T47D (cell line): ENCODE measurements around the gene DYRK2.
"Not testable (repeated sequence)": the region's sequence is repeated elsewhere in the genome, so short reads cannot be mapped to it uniquely, and the experiment has no call there.

Experiments
- DNase-seq, 2 experiments: peaks; one replicate each; pipeline versions ENCODE4 v3.0.0 to v3.0.0-alpha.2; 2011 to 2012; ENCODE audit warnings: low read depth in 1 of 2, low spot score in 1 of 2
- JUND ChIP-seq: IDR thresholded peaks from 2 replicates; pipeline ENCODE4 v1.6.1; 2012; ENCODE audit warnings: low read depth
- in situ Hi-C: cut with HindIII; loops from 2 replicates; pipeline ENCODE4 v1.10.0; 2016; ENCODE audit warnings: low sequenced_read_pairs, low pct_unique_long_range_greater_than_20kb

The DYRK2 gene

GRCh38 chr12:67667276-67668073, 18.9 kb downstream of the DYRK2 start:
- TF ChIP-seq JUND, result no peak
- DNase-seq, result no peak
- in situ Hi-C loops, result no loop called here

- in situ Hi-C loops, result no loop called here
- TF ChIP-seq JUND, result no peak
- no peak for DNase-seq
These were observed 20.8 kb downstream of the DYRK2 start for GRCh38 chr12:67669217-67669933.

- no peak for TF ChIP-seq JUND
- in situ Hi-C loops, result no loop called here
- peak in 1 of 2 experiments; percentile 15 for DNase-seq
These were observed 21.5 kb downstream of the DYRK2 start for GRCh38 chr12:67669934-67670631.

- TF ChIP-seq JUND, result no peak
- no peak for DNase-seq
- in situ Hi-C loops, result no loop called here
These were observed 22.9 kb downstream of the DYRK2 start for GRCh38 chr12:67671419-67671818.

- TF ChIP-seq JUND, result no peak
- in situ Hi-C loops, result no loop called here
- no peak for DNase-seq
These were observed 23.3 kb downstream of the DYRK2 start for GRCh38 chr12:67671892-67672291.

- DNase-seq, in situ Hi-C loops: not testable (repeated sequence)
These were observed 24.0 kb downstream of the DYRK2 start for GRCh38 chr12:67672507-67672906.

GRCh38 chr12:67673509-67673908, 25.0 kb downstream of the DYRK2 start:
- in situ Hi-C loops, DNase-seq: not testable (repeated sequence)

GRCh38 chr12:67674417-67674816, 25.9 kb downstream of the DYRK2 start:
- in situ Hi-C loops, result no loop called here
- TF ChIP-seq JUND, result no peak

GRCh38 chr12:67676624-67677023, 28.1 kb downstream of the DYRK2 start:
- no peak for TF ChIP-seq JUND
- in situ Hi-C loops, result no loop called here
- DNase-seq, result no peak

More at GRCh38 chr12:67674417-67674816, 25.9 kb downstream of the DYRK2 start:
- DNase-seq, result no peak

- DNase-seq, result no peak
- TF ChIP-seq JUND, result no peak
- in situ Hi-C loops, result no loop called here
These were observed 28.6 kb downstream of the DYRK2 start for GRCh38 chr12:67677166-67677565.

GRCh38 chr12:67681105-67681778, 32.7 kb downstream of the DYRK2 start:
- in situ Hi-C loops, result no loop called here
- no peak for TF ChIP-seq JUND
- DNase-seq, result no peak

GRCh38 chr12:67681941-67682620, 33.5 kb downstream of the DYRK2 start:
- TF ChIP-seq JUND, result no peak
- in situ Hi-C loops, result no loop called here

More at GRCh38 chr12:67681941-67682620, 33.5 kb downstream of the DYRK2 start:
- DNase-seq, result no peak
